LNCaP clone FGC (cell line): ENCODE measurements around the gene HSP90AB1.

Source experiments
- DNase-seq: peaks from one replicate; pipeline ENCODE4 v3.0.0-alpha.2; 2011; ENCODE audit warnings: low read depth
- H3K4me3 ChIP-seq: 2 replicates; pipeline ENCODE4 v1.5.1; 2011; ENCODE audit warnings: mild to moderate bottlenecking, low read depth, low read length, control low read depth
- TF ChIP-seq, protein P1 (sequence below): IDR thresholded peaks from 2 replicates; pipeline ENCODE4 v1.5.1; 2012; ENCODE audit warnings: mild to moderate bottlenecking; ENCODE audit not compliant: control insufficient read depth, insufficient read depth; ENCODE audit errors: extremely low read depth

The HSP90AB1 gene

DNA sequence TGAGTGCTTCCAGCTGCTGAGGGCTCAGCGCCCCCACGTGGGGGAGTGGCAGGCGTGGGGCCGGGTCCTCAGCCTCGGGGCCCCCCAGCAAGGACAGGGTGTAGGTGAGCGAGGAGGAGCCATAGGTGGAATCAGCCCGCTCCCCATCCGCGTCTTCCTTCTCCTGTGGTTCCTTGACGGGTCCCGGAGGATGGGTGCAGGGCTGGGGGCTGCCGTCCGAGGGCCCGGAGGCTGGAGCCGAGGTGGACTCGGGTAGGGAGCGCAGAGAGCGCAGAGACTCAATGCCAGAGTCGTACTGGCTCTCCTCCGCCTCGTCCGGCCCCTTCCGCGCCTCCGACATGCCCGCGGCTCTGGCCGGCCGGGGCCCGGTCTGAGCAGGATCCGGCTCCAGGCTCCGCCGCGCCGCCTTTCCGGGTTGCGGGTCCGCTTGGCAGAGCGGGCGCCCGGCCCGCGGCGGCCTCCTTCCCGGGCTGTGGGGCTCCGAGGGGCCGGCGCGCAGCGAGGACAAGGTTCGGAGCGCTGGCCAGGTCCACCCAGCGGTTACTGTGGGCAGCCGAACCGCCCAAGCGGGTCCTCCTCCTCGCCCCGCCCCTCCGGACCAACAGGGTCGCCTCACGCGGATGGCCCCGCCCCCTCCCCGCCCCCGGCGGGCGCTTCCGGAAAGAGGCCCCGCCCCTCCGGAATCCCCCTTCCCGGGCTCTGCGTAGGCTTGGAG, 18.3 kb downstream of the HSP90AB1 start, which contains the start of gene NFKBIE:
TSS of gene NFKBIE (minus strand) at position 545 of the 715 bp plus-strand sequence. CDS start at position 340, 205 bp downstream.
- TF ChIP-seq, protein P1, sequence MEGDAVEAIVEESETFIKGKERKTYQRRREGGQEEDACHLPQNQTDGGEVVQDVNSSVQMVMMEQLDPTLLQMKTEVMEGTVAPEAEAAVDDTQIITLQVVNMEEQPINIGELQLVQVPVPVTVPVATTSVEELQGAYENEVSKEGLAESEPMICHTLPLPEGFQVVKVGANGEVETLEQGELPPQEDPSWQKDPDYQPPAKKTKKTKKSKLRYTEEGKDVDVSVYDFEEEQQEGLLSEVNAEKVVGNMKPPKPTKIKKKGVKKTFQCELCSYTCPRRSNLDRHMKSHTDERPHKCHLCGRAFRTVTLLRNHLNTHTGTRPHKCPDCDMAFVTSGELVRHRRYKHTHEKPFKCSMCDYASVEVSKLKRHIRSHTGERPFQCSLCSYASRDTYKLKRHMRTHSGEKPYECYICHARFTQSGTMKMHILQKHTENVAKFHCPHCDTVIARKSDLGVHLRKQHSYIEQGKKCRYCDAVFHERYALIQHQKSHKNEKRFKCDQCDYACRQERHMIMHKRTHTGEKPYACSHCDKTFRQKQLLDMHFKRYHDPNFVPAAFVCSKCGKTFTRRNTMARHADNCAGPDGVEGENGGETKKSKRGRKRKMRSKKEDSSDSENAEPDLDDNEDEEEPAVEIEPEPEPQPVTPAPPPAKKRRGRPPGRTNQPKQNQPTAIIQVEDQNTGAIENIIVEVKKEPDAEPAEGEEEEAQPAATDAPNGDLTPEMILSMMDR: peak; percentile 34
- H3K4me3 ChIP-seq: peak within 1 kb of the TSS; percentile 71
- DNase-seq: no peak

DNA sequence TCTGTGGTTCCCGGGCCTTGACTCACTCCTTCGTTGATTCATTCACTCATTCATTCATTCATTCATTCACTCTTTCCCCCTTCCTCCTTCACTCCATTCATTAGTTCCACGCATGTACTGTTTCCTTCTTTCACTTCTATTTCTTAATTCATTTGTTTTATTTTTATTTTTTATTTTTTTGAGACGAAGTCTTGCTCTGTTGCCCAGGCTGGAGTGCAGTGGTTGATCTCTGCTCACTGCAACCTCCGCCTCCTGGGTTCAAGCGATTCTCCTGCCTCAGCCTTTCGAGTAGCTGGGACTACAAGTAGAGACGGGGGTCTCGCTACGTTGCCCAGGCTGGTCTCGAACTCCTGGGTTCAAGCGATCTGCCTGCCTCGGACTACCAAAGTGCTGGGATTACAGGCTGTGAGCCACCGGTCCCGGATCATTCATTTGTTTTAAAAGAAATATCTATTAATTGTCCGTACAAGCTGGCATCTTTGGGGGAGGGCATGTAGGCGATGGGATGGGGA, 18.9 kb downstream of the HSP90AB1 start:
- no peak for DNase-seq
- TF ChIP-seq, protein P1: no peak
- H3K4me3 ChIP-seq: peak overlapping the region; percentile 71

DNA sequence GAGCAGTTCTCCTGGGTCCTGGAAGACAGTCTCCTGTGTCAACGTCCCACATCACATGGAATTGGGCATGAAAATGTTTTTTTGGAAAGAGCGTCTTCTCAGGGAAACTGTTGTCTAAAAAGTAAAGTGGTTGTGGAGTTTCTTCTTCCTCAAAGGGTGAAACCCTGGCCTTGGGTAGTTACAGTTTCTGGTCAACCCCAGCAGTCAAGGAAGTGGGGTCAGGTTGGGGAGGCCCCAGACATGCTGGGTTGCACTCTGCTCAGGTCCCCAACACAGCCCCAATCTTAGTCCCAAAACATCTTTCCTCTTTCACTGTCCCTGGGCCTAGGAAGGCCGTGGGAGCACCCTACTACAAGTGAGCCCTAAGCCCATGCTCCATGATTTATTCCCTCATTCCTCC, 19.4 kb downstream of the HSP90AB1 start:
- TF ChIP-seq, protein P1: no peak
- H3K4me3 ChIP-seq: no peak overlapping the region
- no peak for DNase-seq

DNA sequence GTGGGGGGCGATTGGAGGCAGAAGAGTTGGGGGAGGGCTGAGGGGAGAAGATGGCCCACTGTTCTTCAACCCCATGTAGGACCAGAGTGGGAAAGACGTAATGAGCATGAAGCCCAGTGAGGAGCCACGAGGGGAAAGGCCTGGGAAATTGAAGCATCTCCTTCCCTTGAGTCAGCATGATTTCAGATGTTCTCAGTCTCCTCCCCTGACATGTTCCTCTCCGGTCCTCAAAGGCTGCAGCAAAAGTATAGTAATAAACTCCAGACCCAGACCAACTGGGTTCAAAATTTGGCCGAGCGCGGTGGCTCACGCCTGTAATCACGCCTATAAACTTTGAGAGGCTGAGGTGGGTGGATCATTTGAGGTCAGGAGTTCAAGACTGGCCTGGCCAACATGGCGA, 20.4 kb downstream of the HSP90AB1 start:
- H3K4me3 ChIP-seq: no peak overlapping the region
- no peak for DNase-seq
- TF ChIP-seq, protein P1: no peak

DNA sequence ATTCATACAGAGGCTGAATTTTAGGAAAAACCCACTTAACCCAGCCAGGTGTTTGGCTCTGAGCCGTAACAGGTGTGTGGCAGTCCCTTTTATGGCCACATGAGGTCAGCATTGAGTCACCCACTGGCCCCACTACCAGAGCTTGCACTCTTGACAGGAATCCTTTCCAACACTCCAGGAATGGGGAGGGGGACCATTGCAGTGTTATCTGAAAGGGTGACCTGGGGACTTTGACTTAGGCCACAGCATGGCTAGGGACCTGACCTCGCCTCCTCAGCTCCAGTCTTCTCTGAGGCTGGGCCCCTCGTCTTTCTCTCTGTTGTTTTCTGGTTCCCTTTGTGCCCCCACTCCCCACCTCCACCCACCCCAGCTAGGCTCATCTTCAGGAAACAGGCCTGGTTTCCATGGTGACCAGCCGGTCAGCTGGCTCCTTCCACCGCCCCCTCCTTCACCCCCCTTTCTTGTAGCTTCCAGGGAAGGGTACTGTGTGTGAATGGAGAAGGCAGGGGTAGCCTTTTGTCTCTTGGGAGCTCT, 21.3 kb downstream of the HSP90AB1 start:
- H3K4me3 ChIP-seq: no peak overlapping the region
- no peak for DNase-seq
- TF ChIP-seq, protein P1: peak; percentile 88

DNA sequence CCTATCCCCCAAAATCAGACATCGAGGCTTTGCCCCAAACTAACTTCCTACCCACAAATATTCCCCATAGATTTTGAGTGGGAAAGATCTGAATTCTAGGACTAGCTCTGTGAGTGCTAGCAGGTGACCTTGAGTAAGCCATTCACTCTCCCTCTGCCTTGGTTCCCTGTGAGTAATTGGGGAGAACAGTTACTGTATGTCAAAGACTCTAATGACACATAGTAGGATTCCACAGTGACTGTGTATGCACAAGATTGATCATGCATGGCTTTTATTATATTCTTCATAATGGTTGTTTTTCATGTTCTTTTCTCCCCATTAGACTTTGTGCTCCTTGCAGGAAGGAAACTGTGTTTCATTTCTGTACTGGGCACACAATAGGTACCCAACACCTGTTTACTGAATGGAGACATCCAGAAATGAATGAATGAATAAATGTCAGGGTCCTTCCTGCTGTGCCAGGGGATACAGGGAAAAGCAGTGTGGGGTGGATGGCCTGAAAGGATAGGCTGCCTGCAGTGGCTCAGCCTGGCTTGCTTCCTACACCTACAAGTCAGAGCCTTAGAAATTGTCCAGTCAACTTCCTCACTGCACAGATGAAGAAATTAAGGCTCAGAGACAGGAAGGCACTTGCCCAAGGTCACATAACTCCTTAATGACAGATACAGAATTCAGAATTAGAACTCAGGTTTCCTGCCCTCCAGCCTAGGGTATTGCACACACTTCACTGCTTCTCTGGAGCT, 22.4 kb downstream of the HSP90AB1 start:
- TF ChIP-seq, protein P1: no peak
- H3K4me3 ChIP-seq: no peak overlapping the region
- no peak for DNase-seq
